Natural killer cell (primary cell): ENCODE measurements around the gene UST. TPM values are rescaled to one million over a fixed set of nuclear protein-coding genes. Genes with fewer than 3 reads are reported as not detected.

ENCODE experiments used
- ATAC-seq, 3 donors: fragments of 150-1000 bp in 2 of 3; fragments of 200-7000 bp in 1 of 3; cut with Tn5 transposase; 1 replicate in 1 of 3; 2 replicates in 2 of 3; pipeline ENCODE4 v1.10.0; 2021; ENCODE audit warnings: mild to moderate bottlenecking in 2 of 3, moderate library complexity in 2 of 3
- DNase-seq, 2 donors: peaks; one replicate each; pipeline versions ENCODE4 v3.0.0 to v3.0.0-alpha.2; 2013 to 2021; ENCODE audit warnings: mixed read lengths in 1 of 2
- H3K27ac ChIP-seq: one replicate; pipeline ENCODE4 v1.5.1; 2013; ENCODE audit warnings: mild to moderate bottlenecking, low read length
- H3K27me3 ChIP-seq: one replicate; pipeline ENCODE4 v1.6.1; 2013; ENCODE audit warnings: low read length; ENCODE audit not compliant: control insufficient read depth, insufficient read depth
- H3K36me3 ChIP-seq: one replicate; pipeline ENCODE4 v1.6.1; 2013; ENCODE audit warnings: low read length; ENCODE audit not compliant: control insufficient read depth, insufficient read depth
- H3K4me1 ChIP-seq: one replicate; pipeline ENCODE4 v1.6.1; 2013; ENCODE audit warnings: low read length; ENCODE audit not compliant: control insufficient read depth, insufficient read depth
- H3K4me3 ChIP-seq: one replicate; pipeline ENCODE4 v1.5.1; 2013; ENCODE audit warnings: low read length
- H3K9me3 ChIP-seq: one replicate; pipeline ENCODE4 v1.6.1; 2013; ENCODE audit warnings: low read length; ENCODE audit not compliant: control insufficient read depth, insufficient read depth
- H3K27ac Mint-ChIP-seq, 2 donors: one replicate each; pipeline ENCODE4 v1.8.0; 2022; ENCODE audit warnings: mild to moderate bottlenecking in 2 of 2, mixed read lengths in 2 of 2, moderate library complexity in 1 of 2
- H3K27me3 Mint-ChIP-seq, 2 donors: one replicate each; pipeline ENCODE4 v1.8.0; 2022; ENCODE audit warnings: low read depth in 2 of 2, mixed read lengths in 2 of 2
- H3K36me3 Mint-ChIP-seq: one replicate; pipeline ENCODE4 v1.8.0; 2022; ENCODE audit warnings: mixed read lengths
- H3K4me1 Mint-ChIP-seq, 2 donors: one replicate each; pipeline ENCODE4 v1.8.0; 2022; ENCODE audit warnings: mixed read lengths in 2 of 2
- H3K4me3 Mint-ChIP-seq: one replicate; pipeline ENCODE4 v1.8.0; 2022; ENCODE audit warnings: mild to moderate bottlenecking, moderate library complexity, mixed read lengths
- H3K9me3 Mint-ChIP-seq, 2 donors: one replicate each; pipeline ENCODE4 v1.8.0; 2022; ENCODE audit warnings: mixed read lengths in 2 of 2
- CTCF ChIP-seq: fragments of 200-600 bp; IDR thresholded peaks from one replicate; pipeline ENCODE4 v1.8.0; 2022; ENCODE audit warnings: antibody characterized with exemption
- WGBS: methylation state at CpG from one replicate; pipeline ENCODE4 v1.1.7; 2013; ENCODE audit warnings: missing lambda C conversion rate; ENCODE audit not compliant: insufficient coverage; 5-methylcytosine and 5-hydroxymethylcytosine counted together
- intact Hi-C: fragments of 100-400 bp; cut with micrococcal nuclease; formaldehyde crosslinking; loops from one replicate; pipeline ENCODE4 v1.14.2; 2022
- total RNA-seq, 4 donors: library from RNA; stranded (reverse); fragments of 120-200 nt in 1 of 4; gene quantifications; one replicate each; pipeline versions ENCODE4 v1.2.3 to v1.2.4, GENCODE V29; 2013 to 2022

The UST gene
- total RNA-seq, 3 donors from 2014 or later (not counting 1 experiment from before 2014, with no cell fraction given): 6.3 to 11.9 (median 10.6) TPM

- Histone ChIP-seq H3K27me3 (no peaks in the 10 kb centered on the region), H3K36me3 (no peaks in the 10 kb centered on the region), H3K4me1 (no peaks in the 10 kb centered on the region), H3K27ac (no peak overlapping the region), H3K9me3 (no peaks in the 10 kb centered on the region), H3K4me3 (no peak overlapping the region)
- 94% methylated on average over 3 of the region's 3 CpGs for WGBS
- TF ChIP-seq CTCF: no peak
- Mint-ChIP-seq H3K4me1 (peaks cover 16 to 34% of the 10 kb centered on the region in 2 donors), H3K4me3 (no peak overlapping the region), H3K9me3 (no peaks in the 10 kb centered on the region), H3K27me3 (no peaks in the 10 kb centered on the region), H3K27ac (no peak overlapping the region), H3K36me3 (no peaks in the 10 kb centered on the region)
- ATAC-seq (no peak), DNase-seq (no peak)
- intact Hi-C loops: no loop called here
Observed at GRCh38 chr6:148839044-148839443, 92.2 kb downstream of the UST start.

- no peak overlapping the region for H3K4me3 Mint-ChIP-seq
- Histone ChIP-seq H3K36me3 (no peaks in the 10 kb centered on the region), H3K4me1 (no peaks in the 10 kb centered on the region), H3K9me3 (no peaks in the 10 kb centered on the region), H3K27ac (no peak overlapping the region), H3K4me3 (no peak overlapping the region), H3K27me3 (no peaks in the 10 kb centered on the region)
- ATAC-seq: no peak
- H3K27ac Mint-ChIP-seq: no peak overlapping the region
- intact Hi-C loops: no loop called here
- peaks cover 23 to 42% of the 10 kb centered on the region in 2 donors for H3K4me1 Mint-ChIP-seq
- TF ChIP-seq CTCF: no peak
- no peaks in the 10 kb centered on the region for H3K9me3 Mint-ChIP-seq
- WGBS: 85% methylated on average over 5 of the region's 5 CpGs
- no peak for DNase-seq
- H3K36me3 Mint-ChIP-seq: no peaks in the 10 kb centered on the region
- no peaks in the 10 kb centered on the region for H3K27me3 Mint-ChIP-seq
Observed at GRCh38 chr6:148840256-148840655, 93.4 kb downstream of the UST start.

GRCh38 chr6:148842296-148843019 lies 95.6 kb downstream of the UST start:
- no peaks in the 10 kb centered on the region for H3K36me3 ChIP-seq
- no peak overlapping the region for H3K27ac ChIP-seq
- WGBS: 98% methylated on average over 11 of the region's 12 CpGs
- no peak for ATAC-seq
- H3K4me3 ChIP-seq: no peak overlapping the region
- no peaks in the 10 kb centered on the region for H3K27me3 ChIP-seq
- no peak overlapping the region for H3K4me3 Mint-ChIP-seq
- no peaks in the 10 kb centered on the region for H3K36me3 Mint-ChIP-seq
- H3K4me1 Mint-ChIP-seq: peaks cover 31% of the 10 kb centered on the region in 2 donors
- intact Hi-C loops: no loop called here
- H3K4me1 ChIP-seq: no peaks in the 10 kb centered on the region
- TF ChIP-seq CTCF: no peak
- no peaks in the 10 kb centered on the region for H3K9me3 ChIP-seq
- DNase-seq: no peak
- H3K27ac Mint-ChIP-seq: no peak overlapping the region
- H3K27me3 Mint-ChIP-seq: no peaks in the 10 kb centered on the region
- no peaks in the 10 kb centered on the region for H3K9me3 Mint-ChIP-seq

- Histone ChIP-seq H3K27me3 (no peaks in the 10 kb centered on the region), H3K4me3 (no peak overlapping the region), H3K9me3 (no peaks in the 10 kb centered on the region), H3K27ac (no peak overlapping the region), H3K4me1 (peaks cover 4% of the 10 kb centered on the region), H3K36me3 (no peaks in the 10 kb centered on the region)
- Mint-ChIP-seq H3K9me3 (no peaks in the 10 kb centered on the region), H3K4me1 (peaks cover 37 to 39% of the 10 kb centered on the region in 2 donors), H3K4me3 (no peak overlapping the region), H3K27me3 (no peaks in the 10 kb centered on the region), H3K27ac (no peak overlapping the region), H3K36me3 (no peaks in the 10 kb centered on the region)
- no peak for ATAC-seq
- 80% methylated on average over 1 of the region's 1 CpG for WGBS
- TF ChIP-seq CTCF: no peak
- intact Hi-C loops: no loop called here
- DNase-seq: no peak
Observed at GRCh38 chr6:148845464-148845863, 98.6 kb downstream of the UST start.
